Osteoblast (primary cell): ENCODE data around the gene LYPD4. TPM values are rescaled to one million over a fixed set of nuclear protein-coding genes. Genes with fewer than 3 reads are reported as not detected.

Experiments
- DNase-seq: peaks from one replicate; pipeline ENCODE4 v3.0.0; 2011; ENCODE audit warnings: low spot score, mixed read lengths; ENCODE audit not compliant: insufficient read length; ENCODE audit errors: missing footprints
- H2AFZ ChIP-seq: 2 replicates; pipeline ENCODE4 v1.6.0; 2011; ENCODE audit warnings: mild to moderate bottlenecking, low read length
- H3K27ac ChIP-seq: 2 replicates; pipeline ENCODE4 v1.5.1; 2011; ENCODE audit warnings: mild to moderate bottlenecking, low read depth, low read length, moderate library complexity
- H3K27me3 ChIP-seq: 2 replicates; pipeline ENCODE4 v1.6.0; 2012; ENCODE audit warnings: mild to moderate bottlenecking, control low read depth, inconsistent platforms, low read length, moderate library complexity; ENCODE audit not compliant: insufficient read depth
- H3K36me3 ChIP-seq: 2 replicates; pipeline ENCODE4 v1.5.1; 2011; ENCODE audit warnings: mild to moderate bottlenecking, low read length, control low read depth, moderate library complexity; ENCODE audit not compliant: insufficient read depth
- H3K4me1 ChIP-seq: 2 replicates; pipeline ENCODE4 v1.5.1; 2011; ENCODE audit warnings: mild to moderate bottlenecking, low read length, control low read depth, moderate library complexity; ENCODE audit not compliant: insufficient read depth
- H3K4me2 ChIP-seq: 2 replicates; pipeline ENCODE4 v1.6.0; 2011; ENCODE audit warnings: mild to moderate bottlenecking, low read length; ENCODE audit not compliant: insufficient read depth
- H3K4me3 ChIP-seq: fragments of 200-600 bp; sonication (generic); 3 replicates; pipeline ENCODE4 v1.5.1; 2012; ENCODE audit warnings: mild to moderate bottlenecking, low read length, inconsistent platforms; ENCODE audit not compliant: insufficient read depth
- H3K79me2 ChIP-seq: 2 replicates; pipeline ENCODE4 v1.6.0; 2012; ENCODE audit warnings: mild to moderate bottlenecking, low read length, control low read depth, inconsistent platforms; ENCODE audit not compliant: insufficient read depth
- H3K9me3 ChIP-seq: 2 replicates; pipeline ENCODE4 v1.5.1; 2011; ENCODE audit warnings: low read depth, low read length, control low read depth
- H4K20me1 ChIP-seq: 2 replicates; pipeline ENCODE4 v1.6.0; 2012; ENCODE audit warnings: mild to moderate bottlenecking, low read length, control low read depth; ENCODE audit not compliant: insufficient read depth
- CTCF ChIP-seq: IDR thresholded peaks from 2 replicates; pipeline ENCODE4 v1.5.1; 2011; ENCODE audit warnings: mild to moderate bottlenecking, low read depth, low read length, moderate library complexity; ENCODE audit errors: extremely low read depth
- total RNA-seq: library from RNA; depleted of rRNA; stranded (reverse); fragments of >200 nt; gene quantifications from 2 replicates; pipeline ENCODE4 v1.2.3, GENCODE V29; 2012

LYPD4 gene
- total RNA-seq, 1 donor: not detected

GRCh38 chr19:41871573-41872383, 27.3 kb upstream of the LYPD4 start:
- H3K27me3 ChIP-seq: no peaks in the 10 kb centered on the region
- no peak for DNase-seq
- H3K4me2 ChIP-seq: no peak overlapping the region
- peaks cover 49% of the 10 kb centered on the region for H4K20me1 ChIP-seq
- H2AFZ ChIP-seq: no peak overlapping the region
- H3K36me3 ChIP-seq: peaks cover 49% of the 10 kb centered on the region
- peaks cover 22% of the 10 kb centered on the region for H3K79me2 ChIP-seq
- H3K9me3 ChIP-seq: no peaks in the 10 kb centered on the region
- no peak overlapping the region for H3K4me3 ChIP-seq
- no peak overlapping the region for H3K27ac ChIP-seq
- H3K4me1 ChIP-seq: no peaks in the 10 kb centered on the region
- no peak for TF ChIP-seq CTCF

- no peak overlapping the region for H2AFZ ChIP-seq
- peak; percentile 89 for DNase-seq
- H3K4me3 ChIP-seq: no peak overlapping the region
- H3K4me2 ChIP-seq: no peak overlapping the region
- no peak overlapping the region for H3K27ac ChIP-seq
- H3K79me2 ChIP-seq: peaks cover 30% of the 10 kb centered on the region
- no peak for TF ChIP-seq CTCF
- no peaks in the 10 kb centered on the region for H3K9me3 ChIP-seq
- peaks cover 56% of the 10 kb centered on the region for H4K20me1 ChIP-seq
- H3K4me1 ChIP-seq: no peaks in the 10 kb centered on the region
- no peaks in the 10 kb centered on the region for H3K27me3 ChIP-seq
- peaks cover 58% of the 10 kb centered on the region for H3K36me3 ChIP-seq
Measured at GRCh38 chr19:41870401-41870873, 26.0 kb upstream of the LYPD4 start.

GRCh38 chr19:41869374-41869955, 25.0 kb upstream of the LYPD4 start:
- H4K20me1 ChIP-seq: peaks cover 65% of the 10 kb centered on the region
- no peak overlapping the region for H3K4me3 ChIP-seq

More at GRCh38 chr19:41869374-41869955, 25.0 kb upstream of the LYPD4 start:
- peaks cover under 1% of the 10 kb centered on the region for H3K4me1 ChIP-seq
- no peak overlapping the region for H3K4me2 ChIP-seq
- H3K27ac ChIP-seq: no peak overlapping the region
- TF ChIP-seq CTCF: no peak
- H3K27me3 ChIP-seq: no peaks in the 10 kb centered on the region
- H2AFZ ChIP-seq: no peak overlapping the region
- H3K36me3 ChIP-seq: peaks cover 67% of the 10 kb centered on the region
- no peak for DNase-seq
- H3K79me2 ChIP-seq: peaks cover 40% of the 10 kb centered on the region
- no peaks in the 10 kb centered on the region for H3K9me3 ChIP-seq
